ENCODE results near the gene MLKL.
"Not testable (repeated sequence)": the region's sequence is repeated elsewhere in the genome, so short reads cannot be mapped to it uniquely, and the experiment has no call there.

MLKL gene

GRCh38 chr16:74695450-74696422 lies 4.9 kb downstream of the MLKL start:
- DNase-seq, result peak; percentile 89

GRCh38 chr16:74691093-74691855 lies 9.4 kb downstream of the MLKL start:
- DNase-seq, result no peak

- no peak for DNase-seq
These were observed 18.1 kb downstream of the MLKL start for GRCh38 chr16:74682556-74682955.

GRCh38 chr16:74680681-74681080 lies 20.0 kb downstream of the MLKL start:
- DNase-seq, result no peak

GRCh38 chr16:74679983-74680382 lies 20.7 kb downstream of the MLKL start:
- DNase-seq, result no peak

GRCh38 chr16:74677868-74678267 lies 22.8 kb downstream of the MLKL start:
- no peak for DNase-seq

GRCh38 chr16:74673876-74674275 lies 26.8 kb downstream of the MLKL start:
- no peak for DNase-seq

- DNase-seq, result not testable (repeated sequence)
These were observed 31.8 kb downstream of the MLKL start for GRCh38 chr16:74668877-74669276.

- DNase-seq, result peak; percentile 41
These were observed 33.4 kb downstream of the MLKL start for GRCh38 chr16:74667255-74667700.

GRCh38 chr16:74666425-74667254 lies 34.0 kb downstream of the MLKL start, which contains the start of gene RFWD3:
TSS of gene RFWD3 (minus strand) at chr16:74666877. CDS start at chr16:74661449, 5,428 bp downstream.
- DNase-seq, result peak; percentile 98

GRCh38 chr16:74666010-74666421 lies 34.6 kb downstream of the MLKL start:
- DNase-seq, result no peak

GRCh38 chr16:74661064-74661463 lies 39.6 kb downstream of the MLKL start:
- DNase-seq, result no peak

- DNase-seq, result no peak
These were observed 40.3 kb downstream of the MLKL start for GRCh38 chr16:74660383-74660782.

GRCh38 chr16:74659041-74659440 lies 41.6 kb downstream of the MLKL start:
- DNase-seq, result no peak

- no peak for DNase-seq
These were observed 42.6 kb downstream of the MLKL start for GRCh38 chr16:74657870-74658642.

GRCh38 chr16:74654536-74655050 lies 46.1 kb downstream of the MLKL start:
- no peak for DNase-seq

GRCh38 chr16:74652883-74653282 lies 47.8 kb downstream of the MLKL start:
- DNase-seq, result not testable (repeated sequence)

GRCh38 chr16:74652249-74652648 lies 48.4 kb downstream of the MLKL start:
- no peak for DNase-seq

- DNase-seq, result no peak
These were observed 48.8 kb downstream of the MLKL start for GRCh38 chr16:74651841-74652240.

GRCh38 chr16:74650966-74651567 lies 49.6 kb downstream of the MLKL start:
- DNase-seq, result peak; percentile 14

GRCh38 chr16:74649839-74650504 lies 50.7 kb downstream of the MLKL start:
- no peak for DNase-seq
